Uterus (tissue), 4 donors: ENCODE data around the gene CHRNA4. TPM values are rescaled to one million over a fixed set of nuclear protein-coding genes. Genes with fewer than 3 reads are reported as not detected.

Source experiments
- DNase-seq, 2 donors: peaks; one replicate each; pipeline ENCODE4 v3.0.0-alpha.2; 2019 to 2020
- H3K27ac ChIP-seq, 2 donors: fragments of 200-600 bp; sonication (generic); 1 replicate in 1 of 2; 2 replicates in 1 of 2; pipeline ENCODE4 v1.5.1; 2016 to 2018
- H3K27me3 ChIP-seq, 2 donors: fragments of 200-600 bp; sonication (generic); one replicate each; pipeline ENCODE4 v1.5.1; 2018 to 2019; ENCODE audit warnings: control low read depth in 1 of 2
- H3K36me3 ChIP-seq, 2 donors: fragments of 200-600 bp; sonication (generic); one replicate each; pipeline ENCODE4 v1.5.1; 2019; ENCODE audit warnings: control low read depth in 1 of 2
- H3K4me1 ChIP-seq, 2 donors: fragments of 200-600 bp; sonication (generic); one replicate each; pipeline ENCODE4 v1.5.1; 2018 to 2019; ENCODE audit warnings: control low read depth in 1 of 2
- H3K4me3 ChIP-seq, 2 donors: fragments of 200-600 bp; sonication (generic); 1 replicate in 1 of 2; 2 replicates in 1 of 2; pipeline ENCODE4 v1.5.1; 2018 to 2019; ENCODE audit warnings: mild to moderate bottlenecking in 1 of 2
- H3K9me3 ChIP-seq, 2 donors: fragments of 200-600 bp; sonication (generic); one replicate each; pipeline ENCODE4 v1.5.1; 2019; ENCODE audit warnings: control low read depth in 1 of 2
- POLR2A ChIP-seq, 2 donors: fragments of 450-650 bp; IDR thresholded peaks; one replicate each; pipeline ENCODE4 v1.6.1; 2016; ENCODE audit warnings: antibody characterized with exemption in 2 of 2, mild to moderate bottlenecking in 1 of 2, moderate library complexity in 1 of 2
- intact Hi-C: fragments of 100-400 bp; cut with DNase I; formaldehyde crosslinking; loops from one replicate; pipeline ENCODE4 v1.15.1; 2023; ENCODE audit warnings: low total_unique reads
- total RNA-seq, 4 donors: library from RNA; depleted of rRNA in 3 of 4; stranded (reverse); fragments of >200 nt in 3 of 4; gene quantifications; one replicate each; pipeline versions ENCODE4 v1.1.0 to v1.2.4, GENCODE V29; 2014 to 2023
- TF ChIP-seq, protein P1 (sequence below), 4 experiments: fragments of 200-600 bp in 2 of 4; fragments of 450-650 bp in 2 of 4; sonication (generic) in 2 of 4; IDR thresholded peaks; one replicate each; pipeline ENCODE4 v1.5.1; 2016 to 2019; ENCODE audit warnings: antibody characterized with exemption in 4 of 4, mild to moderate bottlenecking in 2 of 4, moderate library complexity in 1 of 4
- donor health status: DM: yes; HTN: yes; CAD: no.

The CHRNA4 gene
- total RNA-seq, 4 donors from 2014 or later, result 0.21 to 1.5 TPM; not detected in 2

DNA sequence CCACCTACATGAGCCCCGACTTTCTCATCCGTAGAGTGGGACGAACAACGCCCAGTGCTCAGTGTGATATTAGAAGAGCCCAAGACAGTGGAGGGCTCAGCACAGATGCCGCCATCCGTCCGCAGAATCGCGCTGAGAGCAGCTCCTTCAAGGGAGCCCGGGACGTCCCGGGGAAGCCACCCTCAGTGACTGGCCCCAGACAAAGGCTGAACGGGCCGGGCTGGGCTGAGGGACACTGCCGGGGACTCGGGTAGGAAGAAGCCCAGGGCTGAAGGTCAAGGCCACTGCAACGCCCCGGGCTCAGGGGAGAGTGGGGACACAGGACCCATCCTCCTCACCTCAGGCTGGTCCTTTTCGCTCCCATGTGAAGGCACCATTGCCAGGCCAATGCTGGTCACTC is 12.8 kb upstream of the CHRNA4 start:
- no peak overlapping the region for H3K4me3 ChIP-seq
- no peak for TF ChIP-seq POLR2A (IDR thresholded peaks at IDR 0.05)
- TF ChIP-seq, protein P1, sequence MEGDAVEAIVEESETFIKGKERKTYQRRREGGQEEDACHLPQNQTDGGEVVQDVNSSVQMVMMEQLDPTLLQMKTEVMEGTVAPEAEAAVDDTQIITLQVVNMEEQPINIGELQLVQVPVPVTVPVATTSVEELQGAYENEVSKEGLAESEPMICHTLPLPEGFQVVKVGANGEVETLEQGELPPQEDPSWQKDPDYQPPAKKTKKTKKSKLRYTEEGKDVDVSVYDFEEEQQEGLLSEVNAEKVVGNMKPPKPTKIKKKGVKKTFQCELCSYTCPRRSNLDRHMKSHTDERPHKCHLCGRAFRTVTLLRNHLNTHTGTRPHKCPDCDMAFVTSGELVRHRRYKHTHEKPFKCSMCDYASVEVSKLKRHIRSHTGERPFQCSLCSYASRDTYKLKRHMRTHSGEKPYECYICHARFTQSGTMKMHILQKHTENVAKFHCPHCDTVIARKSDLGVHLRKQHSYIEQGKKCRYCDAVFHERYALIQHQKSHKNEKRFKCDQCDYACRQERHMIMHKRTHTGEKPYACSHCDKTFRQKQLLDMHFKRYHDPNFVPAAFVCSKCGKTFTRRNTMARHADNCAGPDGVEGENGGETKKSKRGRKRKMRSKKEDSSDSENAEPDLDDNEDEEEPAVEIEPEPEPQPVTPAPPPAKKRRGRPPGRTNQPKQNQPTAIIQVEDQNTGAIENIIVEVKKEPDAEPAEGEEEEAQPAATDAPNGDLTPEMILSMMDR (IDR thresholded peaks at IDR 0.05), result no peak
- intact Hi-C loops, result no loop called here
- no peak overlapping the region for H3K27ac ChIP-seq
- no peaks in the 10 kb centered on the region for H3K9me3 ChIP-seq
- no peak for DNase-seq
- H3K36me3 ChIP-seq, result no peaks in the 10 kb centered on the region
- no peaks in the 10 kb centered on the region for H3K27me3 ChIP-seq
- H3K4me1 ChIP-seq, result no peaks in the 10 kb centered on the region

DNA sequence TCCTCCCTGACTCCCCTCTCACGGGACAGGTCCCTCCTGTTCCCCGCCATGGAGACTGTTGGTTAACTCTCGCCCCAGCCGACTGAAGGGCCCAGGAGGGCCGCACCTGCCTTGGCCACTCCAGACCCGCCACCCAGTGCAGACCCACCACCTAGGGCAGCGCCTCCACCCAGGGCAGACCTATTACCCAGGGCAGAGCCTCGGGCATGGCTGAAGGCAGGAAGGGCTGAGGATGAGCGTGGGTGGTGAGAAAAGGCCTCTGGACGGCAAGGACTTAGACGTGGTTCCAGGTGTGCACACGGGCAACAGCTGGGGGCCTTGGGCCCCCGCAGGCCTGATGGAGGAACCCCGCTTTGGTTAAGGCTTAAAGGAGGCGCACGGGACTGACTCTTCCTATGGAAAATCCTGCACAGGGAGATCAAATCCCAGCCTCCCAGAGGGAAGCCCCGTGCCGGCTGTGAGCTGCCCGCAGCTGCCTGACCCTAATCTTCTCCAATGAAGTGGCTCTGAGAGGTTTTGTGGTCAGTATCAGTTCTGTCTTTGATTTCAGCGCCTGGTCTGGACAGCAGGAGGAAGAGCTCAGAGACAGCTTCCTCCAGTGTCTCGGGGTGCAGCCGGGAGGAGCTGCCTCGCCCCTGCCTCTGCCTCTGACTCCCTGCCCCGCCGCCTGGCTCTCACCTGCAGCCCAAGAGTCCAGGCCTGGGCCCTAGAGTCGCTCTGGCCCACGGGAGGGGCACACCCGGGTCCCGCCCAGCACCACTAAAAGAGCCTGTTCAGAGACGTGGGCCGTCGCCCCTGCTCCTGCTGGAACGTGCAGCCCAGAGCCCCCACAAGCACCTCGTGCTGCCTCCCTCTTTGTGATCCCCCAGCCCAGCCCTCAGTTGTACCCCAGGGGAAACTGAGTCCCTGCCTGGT is 12.1 kb upstream of the CHRNA4 start:
- Histone ChIP-seq H3K27ac (no peak overlapping the region), H3K4me3 (no peak overlapping the region), H3K9me3 (no peaks in the 10 kb centered on the region), H3K4me1 (no peaks in the 10 kb centered on the region), H3K27me3 (no peaks in the 10 kb centered on the region), H3K36me3 (no peaks in the 10 kb centered on the region)
- intact Hi-C loops, result no loop called here
- no peak for DNase-seq
- TF ChIP-seq, protein P1 (IDR thresholded peaks at IDR 0.05), result no peak
- TF ChIP-seq POLR2A (IDR thresholded peaks at IDR 0.05), result no peak

DNA sequence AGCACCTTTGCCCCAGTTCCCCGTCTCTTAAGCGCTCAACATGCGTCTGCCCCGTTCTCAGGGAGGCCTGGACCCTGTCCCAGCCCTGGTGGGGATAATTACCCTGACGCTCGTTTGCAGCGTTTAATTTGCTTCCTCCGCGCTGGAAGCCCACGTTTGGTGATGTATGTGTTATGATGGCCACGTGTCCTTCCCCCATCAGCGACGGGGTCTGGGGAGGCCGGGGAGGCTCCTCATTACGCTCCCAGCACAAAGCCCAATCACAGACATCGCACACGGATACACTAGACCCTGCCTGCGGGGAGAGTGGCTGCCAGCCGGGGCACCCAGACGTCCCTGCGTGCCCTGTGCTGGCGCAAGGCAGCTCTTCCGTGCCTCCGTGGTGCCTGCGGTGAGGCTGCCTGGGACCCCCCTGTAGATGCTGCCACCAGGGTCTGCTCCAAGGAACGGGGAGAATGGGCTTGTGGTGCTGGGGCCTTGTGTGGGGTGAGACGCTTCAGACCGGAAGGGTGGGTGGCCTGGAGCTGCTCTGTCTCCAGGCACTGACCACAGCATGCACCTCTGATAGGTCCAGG is 10.2 kb upstream of the CHRNA4 start:
- Histone ChIP-seq H3K4me3 (no peak overlapping the region), H3K4me1 (no peaks in the 10 kb centered on the region), H3K9me3 (no peaks in the 10 kb centered on the region), H3K36me3 (no peaks in the 10 kb centered on the region), H3K27me3 (no peaks in the 10 kb centered on the region), H3K27ac (no peak overlapping the region)
- DNase-seq, result no peak
- TF ChIP-seq, protein P1 (IDR thresholded peaks at IDR 0.05), result no peak
- no peak for TF ChIP-seq POLR2A (IDR thresholded peaks at IDR 0.05)
- intact Hi-C loops, result no loop called here

DNA sequence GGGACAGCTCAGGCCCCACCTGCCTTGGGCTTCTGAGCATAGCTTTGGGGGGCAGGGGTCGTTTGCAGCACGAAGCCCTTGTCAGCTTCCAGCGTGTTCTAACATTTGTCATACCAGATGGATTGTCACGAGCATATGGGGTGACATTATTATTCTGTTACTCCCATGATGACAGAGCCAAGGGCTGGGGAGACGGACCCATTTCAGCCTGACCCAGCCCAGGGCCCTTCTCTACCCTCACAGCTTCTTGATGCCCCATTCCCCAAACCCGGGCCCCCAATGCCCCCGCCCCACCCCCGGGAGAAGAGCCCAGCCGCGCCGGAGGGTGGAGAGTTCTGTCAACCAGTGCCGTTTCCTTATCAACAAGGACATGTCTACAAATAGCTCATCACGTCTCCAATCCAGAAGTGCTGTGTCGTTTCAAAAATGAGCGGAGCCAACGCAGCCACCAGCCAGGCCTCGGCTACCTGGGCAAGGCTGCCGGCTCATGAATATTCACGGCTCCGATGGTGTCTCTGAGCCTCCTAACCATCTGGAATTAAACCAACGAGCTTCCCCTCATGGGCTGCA is 9.6 kb upstream of the CHRNA4 start:
- DNase-seq, result no peak
- Histone ChIP-seq H3K27ac (no peak overlapping the region), H3K9me3 (no peaks in the 10 kb centered on the region), H3K4me3 (no peak overlapping the region), H3K36me3 (no peaks in the 10 kb centered on the region), H3K4me1 (no peaks in the 10 kb centered on the region), H3K27me3 (no peaks in the 10 kb centered on the region)
- no peak for TF ChIP-seq POLR2A (IDR thresholded peaks at IDR 0.05)
- TF ChIP-seq, protein P1 (IDR thresholded peaks at IDR 0.05), result no peak
- intact Hi-C loops, result no loop called here
